ENCODE data around the gene SPIN1. TPM values are rescaled to one million over a fixed set of nuclear protein-coding genes. Genes with fewer than 3 reads are reported as not detected.

Gene SPIN1
- total RNA-seq, 2 donors from 2014 or later = 27.8 to 28.2 TPM

Other genes starting within 250 kb of the SPIN1 start
- gene SPATA31C2, start 250.0 kb upstream of the SPIN1 start, total RNA-seq = not detected
- gene NXNL2, start 146.7 kb downstream of the SPIN1 start, total RNA-seq = not detected

All from activated T-cell treated with anti-CD3 and anti-CD28 coated beads, Interleukin-2, amount 50 U/mL, for 72 hours (primary cell).